Gastroesophageal sphincter (tissue), 2 donors: ENCODE results near the gene ATOSB.

Experiments used
- POLR2A ChIP-seq, 2 donors: fragments of 450-650 bp; IDR thresholded peaks; one replicate each; pipeline ENCODE4 v1.6.1; 2017; ENCODE audit warnings: antibody characterized with exemption in 2 of 2, mild to moderate bottlenecking in 2 of 2, moderate library complexity in 1 of 2
- POLR2AphosphoS5 ChIP-seq: sonication (generic); formaldehyde crosslinking; IDR thresholded peaks from one replicate; pipeline ENCODE4 v1.6.1; 2017; ENCODE audit warnings: antibody characterized with exemption

GRCh38 chr9:35108461-35108860 is 7.2 kb downstream of the ATOSB start:
- TF ChIP-seq POLR2A (IDR thresholded peaks at IDR 0.05) (no peak), POLR2AphosphoS5 (no peak)
